Renal pelvis (tissue), 12 donors: Measurements from ENCODE around the gene CC2D2A. TPM values are rescaled to one million over a fixed set of nuclear protein-coding genes. Genes with fewer than 3 reads are reported as not detected.

Source experiments
- DNase-seq: peaks from one replicate; pipeline ENCODE4 v3.0.0-alpha.2; 2013
- long read RNA-seq, 16 experiments: transcript quantifications; one replicate each; lab custom pipeline, GENCODE V29; 2026
- polyA plus RNA-seq, 3 donors: library from polyadenylated mRNA; unstranded; fragments of 120-200 nt; gene quantifications; one replicate each; pipeline ENCODE4 v1.2.1, GENCODE V29; 2013; ENCODE audit not compliant: insufficient read length in 3 of 3

Gene CC2D2A
- polyA plus RNA-seq: 10 to 100 TPM; 48.1 to 58.4 (median 49.0) TPM
- long read RNA-seq, donor 1, partial matches to known transcripts: 10 of 14 reads
- long read RNA-seq, donor 1, other reads (novel, unspliced or antisense): 0 of 14 reads
- long read RNA-seq, donor 2, partial matches to known transcripts: 0 of 5 reads
- long read RNA-seq, donor 2, other reads (novel, unspliced or antisense): 0 of 5 reads
- long read RNA-seq, donor 3, partial matches to known transcripts: 27 of 56 reads
- long read RNA-seq, donor 3, other reads (novel, unspliced or antisense): 25 of 56 reads
- long read RNA-seq, donor 4, transcript CC2D2A-216 (5 exons, 1,474 nt): major isoform, 6 of 25 reads
- long read RNA-seq, donor 4, partial matches to known transcripts: 18 of 25 reads
- long read RNA-seq, donor 4, other reads (novel, unspliced or antisense): 0 of 25 reads
- long read RNA-seq, donor 5, partial matches to known transcripts: 0 of 3 reads
- long read RNA-seq, donor 5, other reads (novel, unspliced or antisense): 0 of 3 reads
- long read RNA-seq, donor 6, transcript CC2D2A-216 (5 exons, 1,474 nt): major isoform, 6 of 22 reads
- long read RNA-seq, donor 6, partial matches to known transcripts: 14 of 22 reads
- long read RNA-seq, donor 6, other reads (novel, unspliced or antisense): 0 of 22 reads
- long read RNA-seq, donor 7, transcript CC2D2A-216 (5 exons, 1,474 nt): major isoform, 7 of 21 reads
- long read RNA-seq, donor 7, partial matches to known transcripts: 14 of 21 reads
- long read RNA-seq, donor 7, other reads (novel, unspliced or antisense): 0 of 21 reads
- long read RNA-seq, donor 8, partial matches to known transcripts: 27 of 40 reads
- long read RNA-seq, donor 8, other reads (novel, unspliced or antisense): 13 of 40 reads
- long read RNA-seq, donor 9, transcript CC2D2A-216 (5 exons, 1,474 nt): major isoform, 8 of 229 reads
- long read RNA-seq, donor 9, partial matches to known transcripts: 181 of 229 reads
- long read RNA-seq, donor 9, other reads (novel, unspliced or antisense): 39 of 229 reads
- long read RNA-seq, donor 10, partial matches to known transcripts: 5 of 8 reads
- long read RNA-seq, donor 10, other reads (novel, unspliced or antisense): 0 of 8 reads
- long read RNA-seq, donor 11, partial matches to known transcripts: 5 of 10 reads
- long read RNA-seq, donor 11, other reads (novel, unspliced or antisense): 0 of 10 reads
- long read RNA-seq, donor 12, transcript CC2D2A-216 (5 exons, 1,474 nt): major isoform, 9 of 104 reads
- long read RNA-seq, donor 12, partial matches to known transcripts: 51 of 104 reads
- long read RNA-seq, donor 12, other reads (novel, unspliced or antisense): 42 of 104 reads
- long read RNA-seq, donor 13, partial matches to known transcripts: 5 of 11 reads
- long read RNA-seq, donor 13, other reads (novel, unspliced or antisense): 0 of 11 reads
- long read RNA-seq, donor 14, transcript CC2D2A-216 (5 exons, 1,474 nt): major isoform, 8 of 40 reads
- long read RNA-seq, donor 14, partial matches to known transcripts: 32 of 40 reads
- long read RNA-seq, donor 14, other reads (novel, unspliced or antisense): 0 of 40 reads
- long read RNA-seq, donor 15, partial matches to known transcripts: 64 of 147 reads
- long read RNA-seq, donor 15, other reads (novel, unspliced or antisense): 76 of 147 reads
- long read RNA-seq, donor 16, partial matches to known transcripts: 174 of 202 reads
- long read RNA-seq, donor 16, other reads (novel, unspliced or antisense): 22 of 202 reads

GRCh38 chr4:15469402-15470127 is at the start of gene CC2D2A:
CC2D2A (plus strand) TSS chr4:15469882; CDS start chr4:15475933, 6,051 bp downstream.
- DNase-seq: peak; percentile 75

- DNase-seq: no peak
Observed at GRCh38 chr4:15420642-15421041, 49.0 kb upstream of the CC2D2A start.

- no peak for DNase-seq
Observed at GRCh38 chr4:15423285-15423711, 46.4 kb upstream of the CC2D2A start.

GRCh38 chr4:15425520-15425919 is 44.2 kb upstream of the CC2D2A start:
- DNase-seq: no peak

GRCh38 chr4:15427161-15427560 is 42.5 kb upstream of the CC2D2A start:
- DNase-seq: no peak

GRCh38 chr4:15427701-15428100 is 42.0 kb upstream of the CC2D2A start, which contains the start of gene C1QTNF7:
C1QTNF7 (plus strand) TSS chr4:15428033; CDS start chr4:15435744, 7,711 bp downstream.
- no peak for DNase-seq

- no peak for DNase-seq
Observed at GRCh38 chr4:15428611-15429010, 41.1 kb upstream of the CC2D2A start.

- no peak for DNase-seq
Observed at GRCh38 chr4:15434091-15434490, 35.6 kb upstream of the CC2D2A start.

GRCh38 chr4:15434676-15435075 is 35.0 kb upstream of the CC2D2A start:
- DNase-seq: no peak

GRCh38 chr4:15436513-15436912 is 33.2 kb upstream of the CC2D2A start:
- peak; percentile 48 for DNase-seq

GRCh38 chr4:15438939-15439524 is 30.6 kb upstream of the CC2D2A start:
- DNase-seq: no peak

- DNase-seq: no peak
Observed at GRCh38 chr4:15443371-15444160, 26.1 kb upstream of the CC2D2A start.

GRCh38 chr4:15444276-15444675 is 25.4 kb upstream of the CC2D2A start:
- DNase-seq: no peak

GRCh38 chr4:15444879-15445547 is 24.7 kb upstream of the CC2D2A start:
- DNase-seq: no peak

GRCh38 chr4:15451181-15451865 is 18.4 kb upstream of the CC2D2A start:
- no peak for DNase-seq

- no peak for DNase-seq
Observed at GRCh38 chr4:15451866-15452765, 17.6 kb upstream of the CC2D2A start.
